C1 segment of cervical spinal cord (tissue), 14 donors: ENCODE results near the gene PARP14.
"Not testable (repeated sequence)": the region's sequence is repeated elsewhere in the genome, so short reads cannot be mapped to it uniquely, and the experiment has no call there.

Experiments
- DNase-seq, 14 donors: peaks; one replicate each; lab custom pipeline; 2025; lab: John Stamatoyannopoulos, UW

Gene PARP14

GRCh38 chr3:122680475-122681283, at the start of gene PARP14:
TSS of gene PARP14 (plus strand) at chr3:122680839. CDS start at chr3:122680884, 45 bp downstream.
- peak in 11 of 14 donors; percentile 27 to 70 (median 49) for DNase-seq

GRCh38 chr3:122635789-122636188, 44.9 kb upstream of the PARP14 start:
- DNase-seq: no peak

- DNase-seq: no peak
Observed at GRCh38 chr3:122636697-122637096, 43.9 kb upstream of the PARP14 start.

- no peak for DNase-seq
Observed at GRCh38 chr3:122640437-122640999, 40.1 kb upstream of the PARP14 start.

GRCh38 chr3:122642935-122643334, 37.7 kb upstream of the PARP14 start:
- DNase-seq: no peak

GRCh38 chr3:122646146-122646988, 34.3 kb upstream of the PARP14 start:
- no peak for DNase-seq

GRCh38 chr3:122651233-122651907, 29.3 kb upstream of the PARP14 start:
- DNase-seq: not testable (repeated sequence)

- DNase-seq: not testable (repeated sequence)
Observed at GRCh38 chr3:122651962-122652361, 28.7 kb upstream of the PARP14 start.

- not testable (repeated sequence) for DNase-seq
Observed at GRCh38 chr3:122658336-122658735, 22.3 kb upstream of the PARP14 start.

GRCh38 chr3:122660297-122660974, 20.2 kb upstream of the PARP14 start:
- DNase-seq: no peak

- no peak for DNase-seq
Observed at GRCh38 chr3:122661633-122662032, 19.0 kb upstream of the PARP14 start.

GRCh38 chr3:122662505-122662904, 18.1 kb upstream of the PARP14 start:
- DNase-seq: no peak

GRCh38 chr3:122665226-122665786, 15.3 kb upstream of the PARP14 start:
- no peak for DNase-seq

GRCh38 chr3:122665881-122666280, 14.8 kb upstream of the PARP14 start:
- DNase-seq: no peak

- DNase-seq: no peak
Observed at GRCh38 chr3:122668930-122669730, 11.5 kb upstream of the PARP14 start.

- no peak for DNase-seq
Observed at GRCh38 chr3:122671553-122671952, 9.1 kb upstream of the PARP14 start.

GRCh38 chr3:122674339-122674738, 6.3 kb upstream of the PARP14 start:
- no peak for DNase-seq

GRCh38 chr3:122676759-122677158, 3.9 kb upstream of the PARP14 start:
- DNase-seq: no peak

- DNase-seq: no peak
Observed at GRCh38 chr3:122677216-122677615, 3.4 kb upstream of the PARP14 start.

- peak in 2 of 14 donors; percentile 3 to 18 for DNase-seq
Observed at GRCh38 chr3:122678506-122678905, 2.1 kb upstream of the PARP14 start.
